ENCODE data around the gene ARMC5. TPM values are rescaled to one million over a fixed set of nuclear protein-coding genes. Genes with fewer than 3 reads are reported as not detected.

Gene ARMC5
- total RNA-seq, 2 experiments from 2014 or later, result 10.1 to 12.0 TPM

GRCh38 chr16:31467858-31468257 lies 8.6 kb downstream of the ARMC5 start:
- no peak overlapping the region for H3K4me3 Mint-ChIP-seq
- CTCF ChIA-PET, result interaction anchor here (1.3 kb wide), 1 partner anchor 9 kb away, joined by 4 read pairs; the partner anchor contains the start of gene ARMC5
- H3K9me3 Mint-ChIP-seq, result no peaks in the 10 kb centered on the region
- POLR2A ChIA-PET, result no interaction called here
- H3K36me3 Mint-ChIP-seq (ENCODE audit: low read depth), result peaks cover 22% of the 10 kb centered on the region
- H3K27me3 Mint-ChIP-seq, result peaks cover 15% of the 10 kb centered on the region
- no peak for DNase-seq
- no peak overlapping the region for H3K27ac Mint-ChIP-seq
- H3K4me1 Mint-ChIP-seq, result peaks cover 18% of the 10 kb centered on the region

GRCh38 chr16:31470615-31471014 lies 11.3 kb downstream of the ARMC5 start:
- no peak for DNase-seq
- Mint-ChIP-seq H3K27ac (no peak overlapping the region), H3K27me3 (peaks cover 34% of the 10 kb centered on the region), H3K9me3 (no peaks in the 10 kb centered on the region), H3K36me3 (ENCODE audit: low read depth) (peaks cover 8% of the 10 kb centered on the region), H3K4me3 (no peak overlapping the region), H3K4me1 (peaks cover 18% of the 10 kb centered on the region)
- CTCF ChIA-PET, result interaction anchor here (3.4 kb wide), 1 partner anchor 10 kb away, joined by 15 read pairs; no protein-coding TSS in a partner anchor
- POLR2A ChIA-PET, result interaction anchor here (1.6 kb wide), 1 partner anchor 10 kb away, joined by 3 read pairs; no protein-coding TSS in a partner anchor

GRCh38 chr16:31471241-31471874 lies 12.1 kb downstream of the ARMC5 start:
- ChIA-PET CTCF (interaction anchor here (3.4 kb wide), 1 partner anchor 10 kb away, joined by 15 read pairs; no protein-coding TSS in a partner anchor), POLR2A (interaction anchor here (1.6 kb wide), 1 partner anchor 11 kb away, joined by 3 read pairs; no protein-coding TSS in a partner anchor)
- no peak for DNase-seq
- H3K4me3 Mint-ChIP-seq, result no peak overlapping the region
- H3K27me3 Mint-ChIP-seq, result peaks cover 37% of the 10 kb centered on the region
- no peak overlapping the region for H3K27ac Mint-ChIP-seq
- no peaks in the 10 kb centered on the region for H3K9me3 Mint-ChIP-seq
- H3K36me3 Mint-ChIP-seq (ENCODE audit: low read depth), result peaks cover 4% of the 10 kb centered on the region
- peaks cover 21% of the 10 kb centered on the region for H3K4me1 Mint-ChIP-seq

- H3K27ac Mint-ChIP-seq, result no peak within 1 kb of the TSS
- H3K4me3 Mint-ChIP-seq, result peak within 1 kb of the TSS; percentile 35
- ChIA-PET POLR2A (interaction anchor here (1.6 kb wide), 1 partner anchor 12 kb away, joined by 3 read pairs; no protein-coding TSS in a partner anchor), CTCF (interaction anchor here (3.4 kb wide), 1 partner anchor 11 kb away, joined by 15 read pairs; no protein-coding TSS in a partner anchor)
- H3K36me3 Mint-ChIP-seq (ENCODE audit: low read depth), result no peaks in the 10 kb centered on the region
- H3K9me3 Mint-ChIP-seq, result no peaks in the 10 kb centered on the region
- peaks cover 42% of the 10 kb centered on the region for H3K27me3 Mint-ChIP-seq
- H3K4me1 Mint-ChIP-seq, result peaks cover 21% of the 10 kb centered on the region
- no peak for DNase-seq
These were observed 12.8 kb downstream of the ARMC5 start, which contains the start of gene TGFB1I1 for GRCh38 chr16:31471875-31472708. TGFB1I1 (plus strand) TSS chr16:31472152; CDS start chr16:31472189, 37 bp downstream.

GRCh38 chr16:31472709-31473203 lies 13.5 kb downstream of the ARMC5 start:
- Mint-ChIP-seq H3K27ac (no peak overlapping the region), H3K4me3 (peak overlapping the region; percentile 35), H3K9me3 (no peaks in the 10 kb centered on the region), H3K36me3 (ENCODE audit: low read depth) (no peaks in the 10 kb centered on the region), H3K4me1 (peaks cover 21% of the 10 kb centered on the region), H3K27me3 (peaks cover 42% of the 10 kb centered on the region)
- peak; percentile 45 for DNase-seq
- POLR2A ChIA-PET, result no interaction called here
- CTCF ChIA-PET, result no interaction called here

- ChIA-PET POLR2A (interaction anchor here (5.2 kb wide), 1 partner anchor 14 kb away, joined by 44 read pairs; the partner anchor contains the start of gene ARMC5), CTCF (no interaction called here)
- Mint-ChIP-seq H3K27ac (no peak overlapping the region), H3K27me3 (peaks cover 46% of the 10 kb centered on the region), H3K4me3 (no peak overlapping the region), H3K9me3 (no peaks in the 10 kb centered on the region), H3K4me1 (peaks cover 24% of the 10 kb centered on the region), H3K36me3 (ENCODE audit: low read depth) (no peaks in the 10 kb centered on the region)
- DNase-seq, result no peak
These were observed 14.1 kb downstream of the ARMC5 start for GRCh38 chr16:31473264-31473984.

- DNase-seq, result no peak
- Mint-ChIP-seq H3K27ac (no peak overlapping the region), H3K4me3 (no peak overlapping the region), H3K27me3 (peaks cover 46% of the 10 kb centered on the region), H3K36me3 (ENCODE audit: low read depth) (no peaks in the 10 kb centered on the region), H3K4me1 (peaks cover 24% of the 10 kb centered on the region), H3K9me3 (no peaks in the 10 kb centered on the region)
- ChIA-PET POLR2A (interaction anchor here (5.2 kb wide), 1 partner anchor 15 kb away, joined by 44 read pairs; the partner anchor contains the start of gene ARMC5), CTCF (interaction anchor here (1.8 kb wide), 1 partner anchor 14 kb away, joined by 22 read pairs; no protein-coding TSS in a partner anchor)
These were observed 14.9 kb downstream of the ARMC5 start for GRCh38 chr16:31474173-31474714.

DNA sequence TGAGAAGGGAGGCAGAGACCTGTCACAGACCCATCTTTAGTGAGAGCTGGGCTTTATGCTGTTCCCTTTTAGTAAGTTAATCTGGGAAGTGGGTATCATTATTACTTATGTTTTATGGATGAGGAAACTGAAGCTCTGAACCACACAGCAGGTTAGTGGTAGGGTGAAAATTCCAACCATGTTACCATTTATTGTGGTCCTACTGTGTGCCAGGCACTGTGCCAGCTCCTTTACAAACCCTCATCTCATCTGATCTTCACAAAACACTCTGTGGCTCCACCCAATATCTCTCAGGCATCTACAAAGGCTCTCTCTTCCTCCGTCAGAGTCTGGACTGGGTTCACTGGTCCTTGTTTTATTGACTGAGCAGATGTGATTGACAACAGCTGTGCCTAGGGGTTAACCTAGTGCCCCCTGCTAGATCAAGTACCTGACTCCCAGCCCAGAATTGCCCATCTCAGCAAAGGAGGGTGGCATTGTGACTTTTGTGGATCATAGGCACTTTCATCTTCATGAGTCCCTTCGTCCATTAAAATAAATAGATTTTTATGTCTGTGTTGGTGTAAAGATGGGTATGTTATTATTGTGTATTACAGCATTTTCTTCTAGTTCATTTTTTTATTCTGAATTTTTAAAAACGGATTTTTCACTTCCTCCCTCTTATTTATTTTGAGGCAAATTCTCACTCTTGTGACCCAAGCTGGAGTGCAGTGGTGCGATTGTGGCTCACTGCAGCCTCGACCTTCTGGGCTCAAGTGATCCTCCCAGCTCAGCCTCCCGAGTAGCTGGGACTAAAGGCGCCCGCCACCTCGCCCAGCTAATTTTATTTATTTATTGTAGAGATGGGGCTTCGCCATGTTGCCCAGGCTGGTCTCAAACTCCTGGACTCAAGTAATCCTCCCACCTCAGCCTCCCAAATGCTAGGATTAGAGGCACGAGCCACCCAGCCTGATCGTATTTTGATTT lies 15.8 kb downstream of the ARMC5 start:
- CTCF ChIA-PET, result interaction anchor here (1.8 kb wide), 1 partner anchor 14 kb away, joined by 22 read pairs; no protein-coding TSS in a partner anchor
- H3K27me3 Mint-ChIP-seq, result peaks cover 46% of the 10 kb centered on the region
- no peak for DNase-seq
- no peak overlapping the region for H3K27ac Mint-ChIP-seq
- no peaks in the 10 kb centered on the region for H3K36me3 Mint-ChIP-seq (ENCODE audit: low read depth)
- H3K9me3 Mint-ChIP-seq, result no peaks in the 10 kb centered on the region
- POLR2A ChIA-PET, result interaction anchor here (1.5 to 5.2 kb wide), 3 partner anchors 12 to 33 kb away, joined by 5 to 44 read pairs (median 19); partner anchors contain the start of genes ARMC5 and RUSF1
- H3K4me1 Mint-ChIP-seq, result peaks cover 24% of the 10 kb centered on the region
- H3K4me3 Mint-ChIP-seq, result no peak overlapping the region

DNA sequence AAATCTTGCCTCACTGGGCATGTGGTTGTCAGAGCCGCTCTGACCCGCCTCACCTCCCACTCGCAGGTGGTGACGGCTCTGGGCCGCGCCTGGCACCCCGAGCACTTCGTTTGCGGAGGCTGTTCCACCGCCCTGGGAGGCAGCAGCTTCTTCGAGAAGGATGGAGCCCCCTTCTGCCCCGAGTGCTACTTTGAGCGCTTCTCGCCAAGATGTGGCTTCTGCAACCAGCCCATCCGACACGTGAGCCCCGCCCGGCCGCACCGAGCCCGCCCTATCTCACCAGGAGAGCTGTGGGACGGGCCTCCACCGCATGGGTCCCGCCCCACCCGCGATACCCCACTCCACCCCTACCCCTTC lies 16.6 kb downstream of the ARMC5 start:
- H3K27me3 Mint-ChIP-seq, result peaks cover 47% of the 10 kb centered on the region
- H3K4me3 Mint-ChIP-seq, result peak overlapping the region; percentile 78
- CTCF ChIA-PET, result interaction anchor here (1.2 to 1.8 kb wide), 1 partner anchor 15 kb away, joined by 5 to 22 read pairs; no protein-coding TSS in a partner anchor
- H3K9me3 Mint-ChIP-seq, result no peaks in the 10 kb centered on the region
- peaks cover 24% of the 10 kb centered on the region for H3K4me1 Mint-ChIP-seq
- DNase-seq, result no peak
- POLR2A ChIA-PET, result interaction anchor here (1.5 to 5.2 kb wide), 4 partner anchors 11 to 398 kb away, joined by 5 to 44 read pairs (median 13); partner anchors contain the start of genes ARMC5, RUSF1 and ZNF267
- peak overlapping the region; percentile 47 for H3K27ac Mint-ChIP-seq
- no peaks in the 10 kb centered on the region for H3K36me3 Mint-ChIP-seq (ENCODE audit: low read depth)

DNA sequence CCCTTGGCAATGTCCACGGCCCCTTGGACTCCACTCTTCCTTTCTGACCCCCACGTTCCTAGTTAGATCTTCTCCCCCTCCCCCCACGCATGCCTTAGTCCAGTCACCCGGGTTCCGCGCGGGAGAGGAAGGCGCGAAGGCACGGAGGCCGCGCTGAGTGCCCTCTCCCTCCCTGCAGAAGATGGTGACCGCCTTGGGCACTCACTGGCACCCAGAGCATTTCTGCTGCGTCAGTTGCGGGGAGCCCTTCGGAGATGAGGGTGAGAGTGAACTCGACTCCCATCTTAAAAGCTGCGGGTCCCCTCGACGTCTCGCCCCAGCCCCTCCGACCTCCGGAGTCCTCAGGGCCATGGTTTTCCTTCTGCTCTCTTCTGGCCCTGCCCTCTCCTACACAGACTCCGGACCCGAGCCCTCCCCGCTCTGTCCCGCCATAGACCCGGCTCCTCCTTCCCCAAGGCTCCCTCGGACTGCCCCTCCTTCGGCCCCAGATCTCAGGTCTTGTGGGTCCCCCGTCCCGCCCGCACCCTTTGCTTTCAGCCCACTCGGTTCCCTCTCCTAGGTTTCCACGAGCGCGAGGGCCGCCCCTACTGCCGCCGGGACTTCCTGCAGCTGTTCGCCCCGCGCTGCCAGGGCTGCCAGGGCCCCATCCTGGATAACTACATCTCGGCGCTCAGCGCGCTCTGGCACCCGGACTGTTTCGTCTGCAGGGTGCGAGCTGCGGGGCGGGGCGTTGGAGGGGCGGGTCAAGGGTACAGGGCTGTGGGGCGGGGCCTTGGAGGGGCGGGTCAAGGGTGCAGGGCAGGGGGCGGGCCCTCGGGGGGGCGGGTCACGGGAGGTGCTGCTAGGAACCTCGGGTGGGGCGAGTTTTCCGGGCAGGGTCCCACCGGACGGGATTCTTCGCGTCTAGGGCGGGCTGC lies 17.3 kb downstream of the ARMC5 start:
- CTCF ChIA-PET, result interaction anchor here (1.0 to 1.2 kb wide), 2 partner anchors 16 to 21 kb away, joined by 3 to 5 read pairs; no protein-coding TSS in a partner anchor
- Mint-ChIP-seq H3K27ac (peak overlapping the region; percentile 47), H3K36me3 (ENCODE audit: low read depth) (no peaks in the 10 kb centered on the region), H3K27me3 (peaks cover 43% of the 10 kb centered on the region), H3K9me3 (no peaks in the 10 kb centered on the region), H3K4me3 (peak overlapping the region; percentile 78), H3K4me1 (peaks cover 24% of the 10 kb centered on the region)
- DNase-seq, result peak; percentile 92
- POLR2A ChIA-PET, result interaction anchor here (0.7 to 5.2 kb wide), 8 partner anchors 10 to 397 kb away, joined by 3 to 44 read pairs (median 6); partner anchors contain the start of genes ARMC5, RUSF1 and ZNF267
